HG03135 (cell line): ENCODE results near the gene ANP32A.
A peak's percentile ranks its signal among the peaks of the same experiment; 100 is the strongest.
"Not testable (repeated sequence)": the region's sequence is repeated elsewhere in the genome, so short reads cannot be mapped to it uniquely, and the experiment has no call there.

ENCODE experiments used
- ATAC-seq: cut with Tn5 transposase; IDR thresholded peaks from one replicate; pipeline ENCODE4 v1.9.1; 2021; ENCODE audit warnings: mild to moderate bottlenecking, moderate library complexity; ENCODE audit not compliant: unreplicated experiment

The ANP32A gene

DNA sequence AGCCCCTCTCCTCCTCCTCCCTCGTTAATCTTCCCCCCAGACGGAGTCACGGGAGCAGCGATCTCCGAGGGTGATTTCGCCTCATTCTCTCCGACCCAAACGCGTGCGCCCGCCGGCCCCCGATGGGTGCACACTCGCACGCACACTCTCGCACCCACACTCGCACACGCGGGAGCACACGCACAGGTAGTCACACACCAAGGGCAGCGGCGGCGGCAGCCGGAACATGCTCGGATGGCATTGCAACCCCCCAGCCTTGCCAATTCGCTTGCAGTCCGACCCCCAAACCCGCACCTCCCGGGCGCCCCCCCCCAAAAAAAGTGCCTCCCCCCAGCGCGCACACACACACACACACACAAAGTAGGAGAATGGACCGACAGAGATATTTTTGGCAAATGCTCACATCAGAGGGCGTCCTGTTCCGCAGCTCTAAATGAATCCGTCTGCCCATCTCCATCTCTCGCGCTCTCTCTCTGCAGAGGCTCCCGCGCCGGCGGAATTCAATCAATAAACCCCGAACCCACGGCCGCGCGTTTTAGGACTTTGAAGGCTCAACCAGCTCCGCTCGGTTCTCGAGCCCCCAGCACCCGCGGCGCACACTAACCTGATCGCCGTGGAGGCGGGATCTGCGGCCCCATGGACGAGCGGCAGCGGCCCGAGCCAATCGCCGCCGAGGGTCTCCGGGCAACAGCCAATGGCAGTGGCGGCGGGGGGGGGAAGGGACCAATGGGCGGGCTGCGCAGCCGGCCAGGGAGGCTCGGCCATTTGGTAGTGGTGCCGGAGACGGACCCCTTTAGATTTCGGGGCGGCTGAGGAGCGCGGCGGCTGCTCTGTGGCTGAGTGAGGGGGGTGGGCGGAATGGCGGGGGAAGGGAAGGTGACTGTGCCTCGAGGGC lies at the start of gene ANP32A:
Gene ANP32A, minus strand, starts transcription at position 601 of the 895 bp plus-strand sequence. Its CDS starts 144 bp downstream, at position 457.
- peak; percentile 46 for ATAC-seq

- no peak for ATAC-seq
Observed at GRCh38 chr15:68868296-68868695, 47.6 kb upstream of the ANP32A start.

DNA sequence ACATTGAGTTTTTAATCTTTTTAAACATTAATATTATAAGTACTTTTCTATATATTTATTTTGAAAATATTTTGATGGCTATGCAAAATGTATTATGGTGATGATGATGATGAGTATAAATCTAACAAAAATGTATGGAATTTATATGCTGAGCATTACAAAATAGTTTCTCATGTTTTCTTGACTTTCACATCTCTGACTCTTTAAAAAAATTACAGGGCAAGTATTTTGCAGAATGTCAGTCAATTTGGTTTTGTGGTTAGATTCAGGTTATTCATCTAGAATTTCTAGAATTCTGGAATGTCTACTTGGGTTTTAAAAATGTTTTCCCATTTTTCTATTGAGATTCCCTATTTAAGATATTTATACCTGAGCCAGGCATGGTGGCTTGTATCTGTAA lies 41.7 kb upstream of the ANP32A start:
- ATAC-seq: no peak

DNA sequence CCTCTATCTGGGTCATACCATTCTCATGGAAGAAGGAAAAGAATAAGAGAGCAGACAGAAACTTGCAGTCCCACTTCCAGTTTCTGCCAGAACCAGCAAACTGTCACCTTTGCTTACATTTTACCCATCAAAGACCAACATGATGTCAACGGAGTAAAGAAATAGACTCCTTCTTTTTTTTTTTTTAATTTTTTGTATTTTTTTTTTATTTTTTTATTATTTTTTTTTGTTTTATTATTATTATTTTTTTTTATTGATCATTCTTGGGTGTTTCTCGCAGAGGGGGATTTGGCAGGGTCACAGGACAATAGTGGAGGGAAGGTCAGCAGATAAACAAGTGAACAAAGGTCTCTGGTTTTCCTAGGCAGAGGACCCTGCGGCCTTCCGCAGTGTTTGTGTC lies 38.0 kb upstream of the ANP32A start:
- ATAC-seq: not testable (repeated sequence)

GRCh38 chr15:68857443-68857842 lies 36.7 kb upstream of the ANP32A start:
- ATAC-seq: not testable (repeated sequence)

DNA sequence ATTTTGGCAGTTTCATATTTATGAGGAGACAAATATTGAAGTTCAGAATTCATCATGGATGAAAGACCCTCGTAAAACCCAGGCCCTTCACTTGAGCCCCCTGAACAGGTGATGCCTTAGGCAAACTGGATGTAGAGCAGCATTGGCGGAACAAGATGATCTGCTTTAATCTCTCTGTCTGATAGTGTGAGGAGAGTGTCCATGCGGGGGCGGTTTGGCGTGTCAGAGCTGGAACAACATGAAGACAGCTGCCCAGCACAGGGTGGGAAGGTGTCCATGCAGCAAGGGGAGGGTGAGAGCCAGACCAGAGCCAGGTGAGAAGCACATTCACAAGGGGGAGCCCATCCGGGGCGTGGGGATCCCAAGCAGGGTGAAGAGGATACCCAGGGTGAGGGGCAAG lies 31.8 kb upstream of the ANP32A start:
- ATAC-seq: no peak

- ATAC-seq: no peak
Observed at GRCh38 chr15:68851971-68852370, 31.3 kb upstream of the ANP32A start.

DNA sequence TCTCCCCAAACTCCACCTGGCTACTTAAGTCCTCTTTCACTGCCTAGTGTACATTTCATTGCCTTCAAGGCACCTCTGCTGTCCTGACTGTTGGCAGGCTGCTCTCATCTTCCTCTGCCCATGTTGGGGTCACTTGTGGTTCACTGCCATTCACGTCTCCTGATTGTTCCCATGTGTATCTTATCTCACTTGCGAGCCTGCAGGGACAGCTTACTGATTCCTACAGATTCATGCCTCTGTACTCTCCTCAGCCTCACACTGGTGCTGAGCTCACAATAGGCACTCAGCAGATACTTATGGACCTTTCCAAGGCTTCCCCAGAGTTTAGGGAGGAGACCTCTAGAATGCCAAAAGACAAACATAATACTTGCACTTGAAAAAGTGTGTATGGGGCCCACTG lies 28.8 kb upstream of the ANP32A start:
- ATAC-seq: no peak

DNA sequence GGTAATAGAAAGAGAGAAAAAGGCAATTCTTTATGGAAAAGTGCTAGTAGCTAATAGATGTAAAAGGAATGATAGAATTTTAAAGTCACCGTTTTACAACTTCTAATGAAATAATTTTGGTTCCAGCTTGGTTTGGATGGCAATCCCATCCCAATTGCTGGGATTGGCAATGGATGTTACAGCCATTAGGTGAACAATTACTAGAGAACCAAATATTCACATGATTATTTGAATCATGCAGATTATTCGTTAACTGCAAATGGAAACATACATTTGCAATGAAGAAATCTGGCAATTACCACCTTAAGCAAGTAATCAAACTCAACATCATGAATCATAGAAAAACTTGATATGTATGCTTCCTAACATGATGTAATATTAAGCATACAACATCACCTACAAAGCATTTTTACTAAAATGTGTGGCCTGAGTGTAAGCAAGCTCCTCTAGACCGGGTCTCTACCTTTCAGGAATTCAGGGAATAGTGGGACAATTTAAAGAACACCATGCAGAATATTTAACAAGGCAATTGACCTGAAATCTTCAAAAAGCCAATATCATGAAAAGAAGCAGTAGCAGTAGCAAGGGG lies 26.2 kb upstream of the ANP32A start:
- ATAC-seq: no peak

GRCh38 chr15:68844856-68845550 lies 24.3 kb upstream of the ANP32A start:
- no peak for ATAC-seq

DNA sequence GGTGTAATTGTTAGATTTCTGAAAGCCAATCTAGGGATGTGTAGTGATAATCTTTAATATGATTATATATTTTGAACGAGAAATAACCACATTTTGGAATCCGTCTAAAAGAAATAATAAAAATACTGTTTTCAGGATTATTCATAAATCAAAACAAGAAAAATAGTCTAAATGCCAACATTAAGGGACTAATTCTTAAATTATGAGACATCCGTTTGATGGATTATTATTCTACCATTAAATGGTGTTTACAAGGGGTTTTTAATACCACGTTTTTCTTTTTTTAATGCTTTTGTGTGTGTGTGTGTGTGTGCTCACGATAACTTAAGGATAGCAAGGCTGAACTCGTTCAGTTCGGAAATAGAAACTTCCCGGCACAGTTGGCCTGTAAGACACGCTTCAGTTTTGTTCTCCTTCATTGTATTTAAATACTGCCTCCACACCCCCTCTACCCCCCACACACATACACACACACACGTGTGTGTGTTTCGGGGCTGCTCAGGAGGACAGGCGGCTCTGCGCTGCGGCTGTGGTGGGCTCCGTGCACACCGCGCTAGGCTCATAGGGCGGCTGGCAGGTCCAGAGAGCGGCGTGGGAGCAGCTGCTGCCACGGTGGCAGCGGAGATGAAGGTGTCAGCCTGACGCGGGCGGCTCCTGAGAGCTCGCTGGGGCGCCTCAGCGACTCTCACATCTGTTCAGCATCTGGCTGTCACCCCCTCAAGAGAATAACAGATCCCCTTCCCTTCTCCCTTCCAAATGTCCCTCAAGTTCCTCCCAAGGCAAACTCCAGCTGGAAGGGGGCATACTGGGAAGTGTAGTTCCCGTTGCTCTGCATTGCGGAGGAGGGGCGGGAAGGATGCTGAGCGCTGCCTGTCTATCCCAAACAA lies 23.0 kb upstream of the ANP32A start:
- no peak for ATAC-seq

- no peak for ATAC-seq
Observed at GRCh38 chr15:68842958-68843357, 22.3 kb upstream of the ANP32A start.

GRCh38 chr15:68834346-68834745 lies 13.7 kb upstream of the ANP32A start:
- no peak for ATAC-seq

DNA sequence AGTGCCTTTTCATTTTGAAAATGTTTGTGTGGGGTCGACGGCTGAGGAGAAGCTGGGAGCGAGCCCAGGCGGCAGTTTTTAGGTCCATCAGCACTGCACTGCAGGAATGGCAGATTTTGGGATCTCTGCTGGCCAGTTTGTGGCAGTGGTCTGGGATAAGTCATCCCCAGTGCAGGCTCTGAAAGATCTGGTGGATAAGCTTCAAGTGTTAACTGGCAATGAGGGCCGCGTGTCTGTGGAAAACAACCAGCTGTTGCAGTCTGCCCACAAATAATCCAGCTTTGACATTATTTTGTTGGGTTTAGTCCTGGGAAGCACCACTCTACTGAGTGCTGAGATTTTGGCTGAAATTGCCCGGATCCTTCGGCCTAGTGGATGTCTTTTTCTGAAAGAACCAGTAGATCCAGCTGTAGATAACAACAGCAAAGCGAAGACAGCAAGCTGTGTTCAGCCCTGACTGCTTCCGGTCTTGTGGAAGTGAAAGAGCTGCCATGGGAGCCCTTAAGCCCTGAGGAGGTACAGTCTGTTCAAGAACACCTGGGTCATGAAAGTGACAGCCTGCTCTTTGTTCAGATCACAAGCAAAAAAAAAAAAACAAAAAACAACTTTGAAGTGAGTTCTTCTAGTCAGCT lies 13.1 kb upstream of the ANP32A start:
- ATAC-seq: no peak

DNA sequence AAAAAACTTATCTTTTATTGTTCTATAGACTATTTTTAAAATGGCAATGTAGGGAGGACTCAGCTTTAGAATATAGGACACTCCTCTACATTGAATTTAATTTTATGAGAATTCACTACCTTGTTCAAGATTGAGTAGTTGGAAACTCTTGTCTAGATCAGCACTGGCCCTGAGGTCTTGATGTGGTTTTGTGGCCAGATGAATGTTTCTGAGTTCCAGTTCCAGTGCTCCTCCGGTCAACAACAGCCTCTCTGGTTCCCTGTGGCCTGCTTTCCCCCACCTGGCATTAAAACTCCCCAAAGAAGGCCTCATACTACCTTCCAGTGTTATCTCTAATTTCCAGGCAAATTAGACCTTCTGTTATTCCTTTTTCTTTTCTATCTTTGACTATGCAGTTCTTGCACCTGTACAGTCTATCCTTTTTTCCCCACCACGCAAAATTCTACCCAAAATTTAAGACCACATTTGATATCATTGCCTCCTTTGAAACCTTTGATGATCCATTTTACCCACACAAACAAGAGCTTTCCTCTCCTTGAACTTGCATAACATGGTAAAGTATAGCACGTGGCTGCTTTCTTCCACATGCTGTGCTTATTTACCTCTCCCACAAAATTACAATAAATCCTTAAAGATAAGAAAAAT lies 9.6 kb upstream of the ANP32A start:
- no peak for ATAC-seq

- ATAC-seq: no peak
Observed at GRCh38 chr15:68829068-68829467, 8.4 kb upstream of the ANP32A start.

DNA sequence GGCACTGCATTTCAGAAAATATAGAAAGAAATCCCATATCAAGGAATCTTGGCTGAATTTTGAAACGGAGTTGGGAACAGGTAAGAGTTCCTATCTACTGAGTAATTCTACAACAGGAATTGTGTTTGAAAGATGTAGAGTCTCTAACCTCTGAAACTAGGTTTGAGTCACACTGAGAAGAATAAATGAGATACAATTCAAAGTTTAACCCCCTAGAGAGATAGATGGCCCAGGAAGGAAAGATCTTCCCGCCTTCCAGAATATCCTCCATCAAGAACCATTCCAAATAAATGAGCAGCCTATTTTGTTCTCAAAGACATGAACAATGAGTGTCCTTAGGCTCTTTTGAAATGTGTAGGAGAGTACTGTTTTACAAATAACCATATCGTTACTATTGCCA lies 2.9 kb upstream of the ANP32A start:
- ATAC-seq: no peak

DNA sequence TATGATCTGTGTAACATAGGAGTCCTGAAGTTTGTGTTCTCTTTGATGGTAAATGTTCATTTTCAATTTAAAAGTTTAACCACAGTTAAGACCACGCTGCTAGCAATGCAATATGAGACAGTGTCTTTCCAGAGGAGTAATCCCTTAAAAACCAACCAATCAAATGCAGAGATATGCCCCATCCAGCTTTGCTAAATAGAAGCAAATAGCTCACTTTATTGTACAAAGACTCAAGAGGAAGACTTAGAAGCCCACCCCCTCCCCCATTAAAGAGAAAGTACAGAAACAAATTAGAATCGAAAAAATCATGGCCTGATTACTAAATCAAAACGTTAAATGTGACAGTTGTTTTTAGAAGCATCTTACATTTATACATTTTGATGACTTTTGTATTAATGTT lies 2.1 kb upstream of the ANP32A start:
- ATAC-seq: no peak

DNA sequence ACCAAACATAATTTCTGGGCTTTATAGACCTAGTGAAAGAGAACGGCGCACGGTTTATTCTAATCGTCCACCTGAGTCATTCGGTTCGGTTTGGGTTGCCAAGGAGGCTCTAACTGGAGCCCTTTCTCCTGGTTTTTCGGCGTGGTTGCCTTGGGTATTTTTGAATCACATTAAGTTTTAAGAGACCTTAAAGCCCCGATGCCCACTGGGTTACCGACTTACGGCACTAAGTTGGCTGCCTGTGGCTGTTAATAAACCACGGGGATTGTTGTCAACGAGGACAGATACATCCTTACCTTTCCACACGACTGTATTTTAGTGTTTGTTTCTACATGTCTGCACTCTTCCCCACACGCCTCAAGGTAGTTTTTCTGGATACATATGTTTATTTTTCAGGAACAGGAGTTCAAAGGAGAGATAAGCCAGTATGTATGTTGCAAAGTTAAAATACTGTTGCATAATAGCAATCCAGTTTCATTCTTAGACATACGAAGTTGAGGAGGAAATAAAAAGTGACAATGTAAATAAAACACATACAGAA lies 1.2 kb upstream of the ANP32A start:
- no peak for ATAC-seq
